Renal cortex interstitium (tissue), 11 donors: ENCODE results near the gene C9orf50. TPM values are rescaled to one million over a fixed set of nuclear protein-coding genes. Genes with fewer than 3 reads are reported as not detected.
A peak's percentile ranks its signal among the peaks of the same experiment; 100 is the strongest.
"Not testable (repeated sequence)": the region's sequence is repeated elsewhere in the genome, so short reads cannot be mapped to it uniquely, and the experiment has no call there.

Experiments used
- DNase-seq, 11 donors: peaks; one replicate each; pipeline ENCODE4 v3.0.0-alpha.2; 2013; ENCODE audit warnings: low read depth in 9 of 11, low spot score in 4 of 11; ENCODE audit errors: extremely low read depth in 1 of 11
- polyA plus RNA-seq, 3 donors: library from polyadenylated mRNA; unstranded; fragments of 120-200 nt; gene quantifications; one replicate each; pipeline ENCODE4 v1.2.1, GENCODE V29; 2013; ENCODE audit not compliant: insufficient read length in 3 of 3

Gene C9orf50
- polyA plus RNA-seq, 3 donors: 0.69 to 1.4 TPM; not detected in 1

DNA sequence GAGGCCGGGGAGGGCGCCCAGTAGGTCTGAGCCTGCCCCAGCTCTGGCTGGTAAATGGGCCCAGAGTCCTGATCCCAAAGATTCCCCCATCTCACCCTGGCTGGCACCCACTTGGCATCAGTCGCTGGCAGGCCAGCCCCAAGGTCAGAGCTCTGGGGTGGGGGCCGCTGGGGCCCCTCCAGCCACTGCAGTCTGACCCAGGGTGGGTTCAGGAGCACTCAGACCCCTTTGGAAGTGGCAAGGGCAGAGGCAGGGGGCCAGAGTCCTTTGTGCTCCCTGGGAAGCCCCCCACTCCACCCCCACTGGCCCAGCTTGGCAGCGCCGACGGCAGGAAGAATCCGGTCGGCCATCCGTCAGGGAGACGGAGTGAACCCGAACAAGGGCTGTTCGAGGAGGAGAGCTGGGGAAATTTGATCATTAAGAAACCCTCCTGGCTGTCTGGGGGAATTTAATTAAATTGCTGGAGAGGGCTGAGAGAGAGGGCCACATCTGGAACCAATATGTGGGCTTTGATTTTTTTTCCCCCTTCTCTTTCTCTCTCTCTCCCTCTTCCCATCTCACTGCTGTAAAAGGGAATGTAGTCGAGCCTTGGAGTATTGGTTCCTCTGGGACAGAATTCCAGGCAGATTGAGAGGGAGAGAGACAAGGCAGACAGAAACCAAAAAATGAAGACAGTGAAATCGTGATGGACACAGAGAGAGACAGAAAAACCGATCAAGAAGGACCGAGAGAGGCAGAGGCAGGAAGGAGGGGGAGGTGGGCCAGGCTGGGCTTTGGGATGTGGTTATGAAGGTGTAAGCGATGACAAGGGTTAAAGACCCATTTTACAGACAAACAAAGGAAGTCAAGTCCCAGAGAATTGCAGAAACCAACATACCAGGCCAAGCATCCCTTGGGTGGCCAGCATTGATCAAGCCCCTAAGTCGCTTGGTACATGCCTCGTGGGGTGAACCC is 29.1 kb upstream of the C9orf50 start:
- DNase-seq: no peak

DNA sequence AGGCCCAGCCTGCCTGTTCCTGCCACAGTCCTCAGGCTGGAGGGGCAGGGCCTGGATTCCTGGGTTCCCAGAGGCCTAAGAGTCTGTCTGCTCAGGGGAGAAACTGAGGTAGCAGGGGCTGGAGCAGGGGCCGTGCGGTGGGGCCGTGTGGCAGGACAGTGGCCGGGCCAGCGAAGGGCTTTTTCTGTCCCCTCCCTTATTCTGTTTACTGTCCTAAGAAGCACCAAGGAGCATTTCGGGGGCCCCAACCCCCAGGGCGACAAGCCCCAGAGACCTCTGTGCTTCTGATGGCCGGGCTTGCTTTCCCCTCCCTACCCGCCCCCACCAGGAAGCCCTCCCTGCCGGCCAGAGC is 27.8 kb upstream of the C9orf50 start:
- DNase-seq: no peak

DNA sequence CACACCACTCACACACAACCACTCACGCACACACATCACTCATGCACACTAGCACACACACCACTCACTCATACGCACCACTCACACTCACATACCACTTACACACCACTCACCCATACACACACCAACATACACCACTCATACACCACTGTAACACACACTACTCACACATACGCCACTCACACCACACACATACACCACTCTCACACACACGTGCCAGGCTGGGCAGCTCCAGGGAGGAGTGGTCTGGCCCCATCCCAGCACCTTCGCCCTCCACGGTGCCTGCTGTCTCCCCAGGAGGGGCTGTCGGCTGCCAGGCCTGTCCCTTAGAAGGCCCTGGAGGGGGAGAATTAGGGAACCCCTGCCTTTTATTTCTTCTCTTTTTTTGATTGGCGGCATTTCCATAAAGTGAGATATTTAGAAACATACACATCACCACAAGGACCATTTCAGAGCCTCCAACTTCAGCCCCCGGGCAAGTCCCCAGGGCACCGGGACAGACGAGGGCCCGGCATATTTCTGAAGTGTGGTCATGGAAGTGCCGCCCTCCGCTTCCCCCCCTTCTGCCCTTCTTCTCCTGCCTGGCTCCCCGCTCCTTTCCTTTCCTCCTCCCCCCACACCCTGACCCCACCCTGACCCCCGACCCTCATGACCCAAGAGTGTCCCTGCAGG is 27.3 kb upstream of the C9orf50 start:
- no peak for DNase-seq

DNA sequence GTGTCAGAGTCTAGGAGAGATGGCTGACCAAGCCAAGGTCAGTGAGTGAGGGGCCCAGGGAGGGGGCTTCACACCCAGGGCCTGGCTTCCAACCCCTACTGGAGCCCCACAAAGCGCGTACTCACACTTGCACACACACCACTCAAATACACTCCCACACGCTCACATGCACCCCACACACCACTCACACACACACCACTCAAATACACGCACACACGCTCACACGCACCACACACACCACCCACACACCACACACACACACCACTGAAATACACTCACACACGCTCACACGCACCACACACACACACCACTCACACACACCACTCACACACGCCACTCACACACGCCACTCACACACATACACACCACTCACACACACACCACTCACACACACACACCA is 26.7 kb upstream of the C9orf50 start:
- no peak for DNase-seq

DNA sequence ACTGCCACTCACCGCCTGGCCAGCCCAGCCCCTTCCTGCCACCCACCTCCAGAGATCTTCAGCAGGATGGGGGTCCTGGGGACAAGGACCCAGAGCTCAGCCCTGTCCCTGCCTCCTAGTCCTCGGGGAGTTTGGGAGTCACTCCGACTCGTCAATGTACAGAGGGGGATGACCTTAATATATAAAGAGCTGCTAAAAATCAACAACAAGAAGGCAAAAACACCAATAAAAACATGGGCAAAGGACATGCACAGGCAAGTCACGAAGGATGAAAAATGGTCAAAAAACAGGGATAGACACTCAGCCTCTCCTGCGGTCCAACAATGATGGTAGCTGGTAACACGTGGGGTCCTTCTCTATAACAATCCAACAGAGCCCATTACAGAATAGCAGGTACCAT is 25.8 kb upstream of the C9orf50 start:
- DNase-seq: no peak

DNA sequence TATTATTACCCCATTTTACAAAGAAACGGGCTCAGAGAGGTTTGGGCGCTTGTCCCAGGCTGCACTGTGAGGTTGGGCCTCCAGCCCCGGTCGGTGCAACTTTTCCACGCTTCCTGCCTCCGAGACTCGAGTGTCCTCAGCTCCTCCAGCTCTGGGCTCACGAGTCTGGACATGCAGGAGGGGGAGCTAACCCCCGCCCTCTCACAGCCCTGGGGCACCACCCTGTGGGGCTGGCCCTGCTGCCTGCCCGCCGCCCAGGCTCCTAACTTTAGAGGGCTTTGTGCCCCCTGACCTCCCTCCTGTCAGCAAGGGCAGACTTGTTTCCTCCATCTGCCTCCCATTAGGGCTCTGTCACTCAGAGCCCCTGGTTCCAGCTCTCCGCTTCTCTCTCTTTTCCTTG is 25.4 kb upstream of the C9orf50 start:
- no peak for DNase-seq

DNA sequence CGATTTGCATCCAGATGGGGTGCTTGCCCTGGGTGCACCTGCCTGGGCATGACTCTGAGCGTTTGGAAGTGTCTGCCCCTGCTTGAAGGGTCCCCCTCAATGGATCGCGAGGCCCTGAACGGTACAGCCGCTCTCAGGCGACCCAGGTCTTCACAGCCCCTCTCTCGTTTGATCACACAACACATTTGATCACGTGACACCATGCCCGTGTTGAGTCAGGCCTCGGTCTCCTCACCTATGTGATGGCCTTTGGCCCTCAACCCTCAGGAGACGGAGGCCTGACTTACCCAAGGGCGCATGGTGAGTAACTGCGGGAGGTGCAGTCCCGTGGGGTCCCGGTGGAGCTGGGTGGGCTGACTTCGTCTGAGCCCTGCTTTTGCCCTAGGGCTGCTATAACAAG is 24.0 kb upstream of the C9orf50 start:
- DNase-seq: no peak

DNA sequence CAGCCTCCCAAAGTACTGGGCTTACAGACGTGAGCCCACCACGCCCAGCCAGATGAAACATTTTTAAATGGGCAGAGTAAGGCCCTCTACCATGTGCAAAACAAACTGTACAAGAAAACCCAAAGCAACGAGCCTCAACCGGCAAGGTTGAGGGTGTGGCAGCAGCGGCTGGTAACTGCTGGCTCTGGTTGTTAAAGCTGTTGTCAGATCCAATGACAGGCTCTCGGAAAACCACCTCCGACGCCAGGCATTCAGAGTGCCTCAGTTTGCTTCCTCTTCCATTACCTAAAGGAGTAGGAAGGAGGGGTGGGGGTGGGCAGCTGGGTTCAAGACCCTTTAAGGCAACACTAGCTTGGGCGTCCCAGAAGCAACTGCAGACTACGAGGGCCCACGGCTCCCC is 23.5 kb upstream of the C9orf50 start:
- no peak for DNase-seq

DNA sequence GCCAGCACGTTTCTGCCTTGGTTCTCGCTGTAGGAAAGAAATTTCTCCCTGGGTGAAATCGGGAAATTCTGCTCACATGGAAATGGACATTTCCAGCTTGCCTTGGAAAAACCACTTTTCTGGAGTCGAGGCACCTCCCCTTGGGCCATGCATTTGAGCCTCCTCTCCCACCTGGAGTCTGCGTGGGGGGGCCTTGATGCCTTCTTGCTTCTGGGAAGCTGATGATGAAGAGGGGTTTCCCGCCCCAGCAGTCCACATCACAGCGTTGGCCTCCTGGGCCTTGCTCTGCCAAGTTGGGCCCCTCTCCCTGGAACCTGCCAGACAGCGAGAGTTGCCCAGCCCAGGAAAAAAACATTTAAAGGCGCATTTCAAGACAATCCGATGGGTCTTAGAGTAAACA is 22.8 kb upstream of the C9orf50 start:
- no peak for DNase-seq

DNA sequence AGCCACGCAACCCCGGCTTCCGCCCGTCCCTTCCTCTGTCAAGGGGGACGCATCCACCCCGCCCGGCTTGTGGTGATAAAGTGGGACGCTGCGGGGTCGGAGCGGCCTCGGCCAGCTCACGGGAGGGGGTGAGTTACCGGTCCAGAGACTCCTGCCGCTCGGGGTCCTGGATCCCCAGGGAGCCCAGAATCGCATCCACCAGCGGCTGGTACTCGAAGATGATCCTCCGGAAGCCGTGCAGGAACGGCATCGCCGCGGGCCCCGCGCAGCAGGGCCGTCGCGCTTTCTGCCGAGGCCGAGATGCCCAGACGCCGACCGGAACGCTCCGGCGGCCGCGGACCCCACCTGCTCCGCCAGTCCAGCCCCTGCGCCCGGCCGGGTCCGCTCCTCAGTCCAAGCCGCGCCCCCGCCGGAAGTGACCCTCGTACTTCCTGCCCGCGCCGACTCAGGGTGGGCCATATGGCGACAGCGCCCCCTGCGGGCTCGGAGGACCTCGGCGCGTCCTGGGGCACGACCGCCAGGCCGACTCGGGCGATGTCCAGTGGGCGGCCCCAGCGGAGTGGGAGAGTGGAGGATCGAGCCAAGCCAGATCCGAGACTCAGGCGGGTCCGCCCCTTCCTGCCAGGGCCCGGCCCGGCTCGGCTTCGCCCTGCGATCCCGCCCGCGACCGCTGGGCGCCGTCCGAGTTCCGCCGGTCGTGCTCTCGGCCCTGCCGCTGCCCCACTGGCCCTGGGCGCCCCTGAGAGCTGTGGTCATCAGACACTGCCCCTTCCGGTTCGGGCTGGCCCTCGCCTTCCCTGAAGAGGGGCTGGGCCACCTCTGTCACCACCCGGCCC is 21.1 kb upstream of the C9orf50 start, which contains the start of gene ASB6:
Gene ASB6, minus strand, starts transcription at position 402 of the 836 bp plus-strand sequence. Its CDS starts 152 bp downstream, at position 250.
- peak; percentile 89 to 98 (median 95) for DNase-seq

DNA sequence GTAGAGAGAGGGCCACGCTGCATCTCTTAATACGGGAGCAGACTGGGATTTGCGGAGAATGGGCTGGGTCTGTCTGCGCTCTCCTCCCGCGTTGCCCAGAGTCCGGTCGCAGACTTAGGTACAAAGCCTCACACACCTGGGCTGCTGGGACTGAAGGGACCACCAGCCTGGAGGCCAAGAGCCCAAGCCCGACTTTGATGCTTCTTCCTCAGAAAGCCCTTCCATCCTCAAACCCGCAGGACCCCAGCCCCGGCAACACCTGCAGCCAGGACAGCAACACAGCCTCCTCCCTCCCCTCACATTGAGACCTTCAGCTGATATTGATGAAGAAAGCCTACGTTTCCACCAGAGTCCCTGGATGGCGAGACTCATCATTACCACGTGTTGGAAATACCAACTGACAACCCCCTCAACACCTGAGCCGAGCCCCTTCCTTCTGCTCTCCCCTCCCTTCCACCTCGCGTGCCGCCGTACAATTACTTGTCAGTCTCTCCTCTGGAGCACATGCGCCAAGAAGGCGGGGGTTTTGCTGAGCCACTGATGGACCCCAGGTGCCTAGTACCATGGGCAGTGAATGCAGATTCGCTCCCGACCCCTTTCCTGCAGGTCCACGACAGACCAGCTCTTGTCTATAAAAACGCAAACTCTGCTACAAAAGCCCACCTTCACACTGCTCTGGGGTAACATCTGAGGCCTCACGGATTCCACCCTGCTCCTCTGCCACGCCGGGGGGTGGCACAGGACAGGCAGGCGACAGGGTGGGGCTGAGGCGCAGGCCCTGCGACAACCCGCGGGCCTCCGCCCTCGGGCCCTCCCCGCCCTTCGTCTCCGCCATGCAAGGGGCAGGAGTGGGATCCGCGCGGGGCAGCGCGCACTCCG is 20.2 kb upstream of the C9orf50 start:
- no peak for DNase-seq

DNA sequence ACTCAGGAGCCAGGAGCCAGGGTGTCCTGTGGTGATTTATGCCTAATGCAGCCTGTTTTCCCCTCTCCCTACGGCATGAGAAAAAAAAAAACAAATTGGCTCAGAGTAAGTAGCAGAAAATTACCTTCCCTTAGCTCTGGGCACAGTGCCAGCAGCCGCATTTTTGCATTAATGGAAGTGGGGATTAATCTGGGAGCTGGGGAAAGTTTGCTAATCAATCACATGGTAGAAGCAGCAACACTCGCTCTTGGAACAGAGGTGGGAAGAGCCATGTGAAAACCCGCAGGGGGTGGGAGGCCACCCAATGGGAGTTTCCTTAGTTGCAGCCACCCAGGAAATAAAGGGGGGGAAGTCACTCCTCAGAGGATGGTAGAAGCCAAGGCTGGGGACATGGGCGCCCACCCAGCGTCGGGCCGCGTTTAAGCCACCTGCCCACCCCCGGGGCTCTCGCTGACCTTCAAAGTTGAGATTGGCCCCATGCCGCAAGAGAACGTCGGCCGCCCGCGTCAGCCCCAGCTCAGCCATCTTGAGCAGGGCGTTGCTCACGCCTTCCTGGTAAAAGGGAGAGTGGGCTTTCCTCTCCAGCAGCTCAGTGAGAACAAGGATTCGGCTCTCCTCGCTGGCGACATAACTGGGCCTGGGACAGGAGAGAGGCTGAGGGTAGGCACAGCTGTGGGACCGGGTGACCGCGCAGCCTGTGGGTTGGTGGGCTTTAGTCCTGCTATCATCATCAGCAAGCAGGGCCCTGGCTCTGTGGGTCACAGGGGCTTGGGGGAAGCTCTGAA is 19.4 kb upstream of the C9orf50 start:
- peak in 2 of 11 donors; percentile 31 to 42 for DNase-seq

DNA sequence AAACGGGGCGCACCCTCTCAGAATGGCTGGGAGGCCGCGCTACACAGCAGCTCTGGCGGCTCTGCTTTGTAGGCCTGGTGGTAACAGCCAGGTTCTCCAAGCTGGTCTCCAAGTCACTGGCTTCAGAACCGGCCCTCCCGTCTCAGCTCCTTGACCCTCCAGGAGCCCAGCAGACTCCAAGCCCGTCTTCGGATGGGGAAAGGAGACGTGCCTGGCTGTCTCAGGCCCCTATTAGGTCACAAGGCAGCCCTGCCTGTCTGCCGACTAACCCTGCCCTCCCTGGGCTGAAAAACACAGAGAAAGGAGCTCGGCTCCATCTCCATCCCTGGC is 18.8 kb upstream of the C9orf50 start:
- no peak for DNase-seq

DNA sequence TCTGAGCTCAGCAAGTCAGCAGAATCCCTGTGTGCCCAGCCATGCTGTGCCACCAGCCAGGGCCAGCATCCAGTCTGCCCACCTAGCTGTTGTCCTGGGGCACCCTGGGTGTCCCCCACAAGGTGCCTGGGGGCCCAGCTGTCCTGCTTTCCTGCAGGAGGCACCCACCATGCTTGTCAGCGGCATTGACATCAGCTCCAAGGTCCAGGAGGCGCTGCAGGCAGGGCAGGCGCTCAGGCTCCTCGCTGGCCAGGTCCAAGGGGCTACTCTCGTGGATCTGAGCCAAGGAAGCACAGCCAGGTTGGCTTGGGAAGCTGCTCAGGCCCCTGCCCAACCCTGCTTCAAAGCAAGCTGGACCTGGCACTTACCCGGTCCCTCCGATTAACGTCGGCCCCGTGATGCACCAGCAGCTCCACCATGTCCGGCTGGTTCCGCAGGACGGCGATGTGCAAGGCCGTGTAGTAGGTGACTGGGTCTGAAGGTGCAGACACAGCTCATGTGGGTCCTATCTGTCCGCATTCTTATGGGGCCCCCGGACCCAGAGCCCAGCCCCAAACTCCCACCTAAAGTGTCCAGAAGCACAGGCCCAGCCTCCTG is 18.2 kb upstream of the C9orf50 start:
- no peak for DNase-seq

DNA sequence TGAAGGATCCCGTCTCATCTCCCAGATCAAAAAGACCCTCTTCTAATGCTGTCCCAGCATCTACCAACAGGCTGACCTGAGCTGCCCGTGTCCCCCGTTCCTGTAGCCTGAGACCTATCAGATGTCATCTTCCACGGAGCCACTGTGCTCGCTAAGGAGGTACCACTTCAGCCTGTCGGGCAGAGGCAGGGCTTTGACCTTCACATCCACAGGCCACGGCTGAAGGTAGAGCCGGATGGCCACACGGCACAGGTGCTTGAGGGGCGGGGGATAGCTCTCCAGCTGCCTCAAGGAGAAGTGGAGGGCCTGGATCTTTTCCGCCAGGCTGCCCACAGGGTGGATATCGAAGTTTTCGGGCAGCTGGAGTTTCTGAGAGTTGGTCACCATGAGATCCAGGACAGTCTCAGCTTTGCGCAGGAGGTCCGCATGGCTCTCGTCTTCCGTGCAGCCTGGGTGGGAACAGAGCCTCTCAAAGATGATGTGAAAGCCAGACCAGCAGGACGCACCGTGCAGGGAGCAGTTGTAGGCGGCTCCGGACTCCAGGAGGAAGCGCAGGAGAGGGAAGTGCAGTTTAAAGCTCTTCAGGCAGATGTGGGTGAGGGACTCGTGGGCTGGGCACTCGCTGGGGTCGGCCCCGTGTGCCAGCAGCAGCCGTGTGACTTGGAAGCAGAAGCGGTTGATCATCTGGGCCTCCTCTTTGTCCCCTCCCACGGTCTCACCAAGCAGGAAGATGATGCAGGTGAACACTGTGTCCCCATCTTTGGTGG is 17.0 kb upstream of the C9orf50 start:
- DNase-seq: no peak

DNA sequence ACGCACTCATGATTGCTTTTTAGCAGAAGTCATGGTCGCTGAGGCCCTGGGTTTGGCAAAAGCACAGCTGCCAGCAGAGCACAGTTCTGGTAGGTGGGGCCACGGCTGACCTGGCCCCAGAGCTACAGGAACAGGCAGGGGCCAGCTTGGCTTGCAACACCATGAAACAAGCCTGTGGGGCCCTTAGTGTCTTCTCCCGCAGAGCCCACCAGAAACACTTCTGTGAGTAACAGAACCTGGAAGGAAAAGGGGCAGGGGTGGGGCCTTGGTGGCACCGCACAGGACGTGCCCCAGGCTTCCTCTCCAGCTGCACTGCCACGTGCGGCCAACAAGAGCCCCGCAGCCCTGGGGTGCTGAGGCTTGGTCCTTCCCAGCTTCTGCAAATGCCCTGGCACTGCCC is 16.2 kb upstream of the C9orf50 start:
- DNase-seq: no peak

DNA sequence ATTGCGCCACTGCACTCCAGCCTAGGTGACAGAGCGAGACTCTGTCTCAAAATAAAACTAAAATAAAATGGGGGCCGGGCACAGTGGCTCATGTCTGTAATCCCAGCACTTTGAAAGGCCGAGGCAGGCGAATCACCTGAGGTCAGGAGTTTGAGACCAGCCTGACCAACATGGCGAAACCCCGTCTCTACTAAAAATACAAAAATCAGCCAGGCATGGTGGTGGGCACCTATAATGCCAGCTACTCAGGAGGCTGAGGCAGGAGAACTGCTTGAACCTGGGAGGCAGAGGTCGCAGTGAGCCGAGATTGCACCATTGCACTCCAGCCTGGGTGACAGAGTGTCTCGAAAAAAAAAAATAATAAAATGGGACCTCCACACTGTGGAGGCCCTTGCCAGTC is 15.4 kb upstream of the C9orf50 start:
- DNase-seq: not testable (repeated sequence)
